ENCODE data around the gene ITGB7.
"Not testable (repeated sequence)": the region's sequence is repeated elsewhere in the genome, so short reads cannot be mapped to it uniquely, and the experiment has no call there.

Gene ITGB7

GRCh38 chr12:53173085-53173715 is 33.9 kb downstream of the ITGB7 start:
- DNase-seq: no peak

GRCh38 chr12:53172352-53172751 is 34.7 kb downstream of the ITGB7 start:
- DNase-seq: no peak

- DNase-seq: no peak
Observed at GRCh38 chr12:53171725-53172329, 35.2 kb downstream of the ITGB7 start.

- no peak for DNase-seq
Observed at GRCh38 chr12:53170876-53171724, 36.0 kb downstream of the ITGB7 start.

GRCh38 chr12:53170215-53170614 is 36.8 kb downstream of the ITGB7 start:
- DNase-seq: no peak

- no peak for DNase-seq
Observed at GRCh38 chr12:53169644-53170043, 37.4 kb downstream of the ITGB7 start.

- no peak for DNase-seq
Observed at GRCh38 chr12:53166837-53167236, 40.2 kb downstream of the ITGB7 start.

GRCh38 chr12:53163008-53163407 is 44.0 kb downstream of the ITGB7 start:
- not testable (repeated sequence) for DNase-seq

- DNase-seq: no peak
Observed at GRCh38 chr12:53161119-53161911, 45.7 kb downstream of the ITGB7 start.

- DNase-seq: no peak
Observed at GRCh38 chr12:53160673-53161072, 46.4 kb downstream of the ITGB7 start.

- no peak for DNase-seq
Observed at GRCh38 chr12:53160000-53160399, 47.1 kb downstream of the ITGB7 start.

- DNase-seq: peak; percentile 89
Observed at GRCh38 chr12:53159195-53159839, 47.7 kb downstream of the ITGB7 start.

GRCh38 chr12:53152390-53152789 is 54.7 kb downstream of the ITGB7 start:
- no peak for DNase-seq

GRCh38 chr12:53151039-53151438 is 56.0 kb downstream of the ITGB7 start:
- no peak for DNase-seq

- no peak for DNase-seq
Observed at GRCh38 chr12:53147653-53148052, 59.4 kb downstream of the ITGB7 start.

GRCh38 chr12:53147181-53147580 is 59.9 kb downstream of the ITGB7 start:
- no peak for DNase-seq

GRCh38 chr12:53145383-53146260 is 61.4 kb downstream of the ITGB7 start:
- DNase-seq: no peak

- no peak for DNase-seq
Observed at GRCh38 chr12:53143355-53143754, 63.7 kb downstream of the ITGB7 start.
